SK-N-DZ (cell line): ENCODE results near the gene NECTIN1.

ENCODE experiments used
- DNase-seq: peaks from one replicate; pipeline ENCODE4 v3.0.0-alpha.2; 2015; ENCODE audit warnings: low spot score
- small RNA-seq, 2 experiments: library from RNA; depleted of rRNA; stranded (forward); fragments of <200 nt; gene quantifications; one replicate each; pipeline ENCODE3, GENCODE V24; 2014

The NECTIN1 gene

GRCh38 chr11:119591836-119592310 is 137.1 kb downstream of the NECTIN1 start:
- DNase-seq, result no peak

GRCh38 chr11:119590651-119591351 is 138.2 kb downstream of the NECTIN1 start:
- DNase-seq, result no peak

GRCh38 chr11:119589001-119589400 is 140.0 kb downstream of the NECTIN1 start:
- no peak for DNase-seq

Small RNA genes within 50 kb of the gene (small RNA-seq; reads per million reads assigned to genes)
- gene RNU6-1123P, result 0 reads per million in 2 experiments
